LNCAP (cell line): Measurements from ENCODE around the gene WDR35.

Source experiments
- CTCF ChIP-seq: fragments of 450-650 bp; IDR thresholded peaks from 2 replicates; pipeline ENCODE4 v1.5.1; 2017; ENCODE audit warnings: mild to moderate bottlenecking

WDR35 gene

GRCh38 chr2:19989667-19990415 lies at the start of gene WDR35:
WDR35 (minus strand) TSS chr2:19990105; CDS start chr2:19990015, 90 bp downstream.
- no peak for TF ChIP-seq CTCF

DNA sequence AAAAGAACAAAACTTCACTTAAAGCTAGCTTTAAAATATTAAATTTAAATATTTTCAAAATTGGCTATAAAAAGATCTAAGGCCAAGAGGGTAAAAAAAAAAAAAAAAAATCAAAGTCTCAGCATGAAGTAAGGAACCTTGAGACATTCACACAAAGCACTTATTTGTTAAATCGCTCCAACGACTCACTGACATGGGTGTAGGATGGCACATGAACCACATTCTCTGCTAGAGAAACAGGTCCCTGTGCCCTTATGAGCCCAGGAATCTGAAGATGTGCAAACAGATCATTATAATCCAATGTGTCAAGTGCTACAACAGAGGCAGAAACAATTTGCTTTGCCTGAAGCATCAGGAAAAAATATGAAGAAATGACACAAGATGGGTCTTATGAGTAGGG lies 47.8 kb upstream of the WDR35 start:
- TF ChIP-seq CTCF, result no peak

- TF ChIP-seq CTCF, result no peak
These were observed 46.2 kb upstream of the WDR35 start for GRCh38 chr2:20035955-20036666.

GRCh38 chr2:20034821-20035220 lies 44.9 kb upstream of the WDR35 start:
- TF ChIP-seq CTCF, result no peak

DNA sequence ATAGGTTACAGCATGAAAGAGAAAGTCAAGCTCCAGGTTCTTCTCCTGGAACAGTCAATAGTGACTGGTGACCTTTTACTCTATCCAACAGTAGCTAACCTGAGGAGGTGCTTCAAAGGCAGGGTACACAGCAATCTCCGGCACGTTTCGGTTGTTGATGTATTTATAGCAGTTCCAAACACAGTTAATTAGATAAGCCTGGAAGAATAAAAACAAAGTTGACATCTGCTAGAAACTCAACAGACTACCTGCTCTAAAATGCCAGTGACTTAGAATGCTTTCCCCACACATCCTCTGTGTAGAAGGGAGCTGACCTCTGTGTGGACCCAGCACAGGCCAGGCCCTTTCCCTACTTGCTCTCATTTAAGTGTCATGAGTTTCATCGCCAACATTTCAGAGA lies 44.3 kb upstream of the WDR35 start:
- no peak for TF ChIP-seq CTCF

DNA sequence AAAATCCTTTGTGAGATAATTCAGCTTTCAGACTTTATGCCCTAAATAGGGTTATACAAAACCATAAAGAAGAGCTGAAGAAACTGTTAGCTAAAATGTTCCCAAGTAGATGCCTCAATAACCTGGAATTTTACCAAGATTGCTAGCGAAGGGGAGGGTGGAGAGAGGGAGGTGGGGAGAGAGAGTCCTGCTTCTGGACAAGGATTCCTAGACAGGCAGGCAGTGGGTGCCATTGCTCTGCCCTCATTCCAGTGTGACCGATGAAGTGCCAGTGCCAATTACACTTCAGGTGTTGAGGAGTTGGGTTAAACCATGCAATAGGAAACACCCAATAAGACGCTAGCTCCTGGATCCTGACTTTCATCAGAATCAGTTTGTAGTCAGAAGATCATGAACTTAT lies 43.4 kb upstream of the WDR35 start:
- TF ChIP-seq CTCF, result no peak

- no peak for TF ChIP-seq CTCF
These were observed 40.3 kb upstream of the WDR35 start for GRCh38 chr2:20030224-20030623.
